HG03139 (cell line): Measurements from ENCODE around the gene FKBP4.

Experiments used
- ATAC-seq: cut with Tn5 transposase; IDR thresholded peaks from one replicate; pipeline ENCODE4 v1.9.1; 2021; ENCODE audit not compliant: unreplicated experiment

FKBP4 gene

DNA sequence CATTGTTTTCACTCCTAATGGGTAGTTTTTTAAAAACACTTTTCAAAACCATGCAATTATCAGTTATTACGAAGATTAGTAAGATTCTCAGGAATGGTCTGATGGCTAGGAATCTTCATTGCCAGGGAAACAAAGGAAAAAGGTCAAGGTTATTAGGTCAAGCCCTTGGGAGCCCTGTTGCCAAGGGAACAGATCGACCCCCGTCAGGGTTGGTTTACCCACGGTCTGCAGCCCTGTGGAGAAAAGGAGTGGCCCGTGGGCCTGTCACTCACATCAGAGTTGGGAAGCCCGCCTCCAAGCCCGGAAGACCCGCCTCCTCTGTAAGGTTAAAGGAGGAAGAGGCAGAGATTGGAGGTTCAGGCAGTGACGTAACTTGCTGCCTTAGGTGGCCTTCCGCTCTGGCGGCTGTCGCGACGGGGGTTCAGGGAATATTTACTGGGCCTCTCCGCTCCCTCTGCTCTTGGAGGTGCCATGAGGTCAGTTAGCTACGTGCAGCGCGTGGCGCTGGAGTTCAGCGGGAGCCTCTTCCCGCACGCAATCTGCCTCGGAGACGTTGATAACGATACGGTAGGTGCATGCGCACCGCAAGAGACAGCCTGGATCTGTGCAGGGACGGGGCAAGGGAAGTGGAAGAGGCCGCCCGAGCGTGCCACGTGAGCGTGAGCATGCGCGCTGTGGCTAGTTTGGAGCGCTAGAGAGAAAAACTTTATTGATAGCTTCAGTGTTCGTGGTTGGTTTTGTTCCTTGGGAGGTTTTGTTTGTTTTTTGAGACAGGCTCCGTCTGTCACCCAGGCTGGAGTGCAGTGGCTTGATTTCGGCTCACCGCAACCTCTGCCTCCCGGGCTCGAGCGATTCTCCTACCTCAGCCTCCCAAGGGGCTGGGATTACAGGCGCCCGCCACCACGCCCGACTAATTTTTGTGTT lies 17.8 kb downstream of the FKBP4 start, which contains the start of gene ITFG2:
Gene ITFG2, plus strand, starts transcription at position 379 of the 924 bp plus-strand sequence. Its CDS starts 93 bp downstream, at position 472.
- peak; percentile 95 for ATAC-seq

DNA sequence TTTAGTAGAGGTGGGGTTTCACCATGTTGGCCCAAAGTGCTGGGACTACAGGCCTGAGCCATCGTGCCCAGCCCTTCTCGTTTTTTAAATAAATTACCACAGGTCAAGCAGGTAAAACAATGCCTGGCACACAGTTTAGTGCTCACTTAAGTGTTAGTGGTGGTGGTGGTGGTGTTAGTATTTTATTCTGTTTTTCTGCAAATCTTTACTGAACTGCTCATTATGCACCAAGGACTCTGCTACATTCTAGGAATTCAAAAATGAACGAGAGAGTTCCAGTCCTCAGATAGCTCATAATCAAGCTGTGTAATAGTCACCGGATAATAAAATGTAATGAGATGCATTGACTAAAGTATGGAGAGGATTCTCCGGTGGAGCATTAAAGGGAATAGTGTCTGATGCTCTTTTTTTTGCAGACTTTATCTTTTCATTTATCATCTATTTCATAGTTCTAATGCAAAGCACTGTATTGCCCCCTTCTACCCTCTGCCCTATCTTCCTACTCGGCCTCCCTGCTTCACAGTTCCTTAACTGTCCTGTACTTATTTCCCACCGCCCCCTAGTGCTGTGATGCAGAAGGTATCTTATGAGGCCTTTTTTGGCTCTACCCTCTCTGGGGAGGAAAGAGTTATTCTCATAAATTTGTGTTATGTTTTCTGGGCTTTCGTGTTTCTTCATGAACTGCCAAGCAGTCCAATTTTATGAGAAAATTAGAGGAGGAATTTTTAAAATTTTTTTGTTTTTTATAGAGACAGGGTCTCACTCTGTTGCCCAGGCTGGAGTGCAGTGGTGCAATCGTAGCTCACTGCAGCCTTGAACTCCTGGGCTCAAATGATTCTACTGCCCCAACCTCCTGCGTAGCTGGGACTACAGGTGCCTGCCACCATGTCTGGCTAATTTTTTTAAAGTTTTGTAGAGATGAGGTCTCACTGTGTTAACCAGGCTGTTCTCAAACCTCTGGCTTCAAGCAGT lies 18.7 kb downstream of the FKBP4 start:
- no peak for ATAC-seq

DNA sequence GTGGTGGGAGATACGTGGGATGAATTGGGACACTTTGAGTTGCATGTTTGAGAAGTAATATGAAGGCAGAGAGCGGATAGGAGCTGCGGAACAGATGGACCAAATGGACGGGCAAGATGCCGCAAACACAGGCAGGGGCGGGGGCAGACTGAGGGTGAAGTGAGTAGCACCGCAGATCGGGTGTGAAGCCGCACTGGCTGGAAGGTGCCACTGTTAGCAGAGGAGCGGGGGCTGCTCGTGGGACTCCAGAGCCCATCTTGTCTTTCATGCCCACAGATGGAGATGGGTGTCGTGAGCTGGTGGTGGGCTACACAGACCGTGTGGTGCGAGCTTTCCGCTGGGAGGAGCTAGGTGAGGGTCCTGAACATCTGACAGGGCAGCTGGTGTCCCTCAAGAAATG lies 25.0 kb downstream of the FKBP4 start:
- no peak for ATAC-seq

DNA sequence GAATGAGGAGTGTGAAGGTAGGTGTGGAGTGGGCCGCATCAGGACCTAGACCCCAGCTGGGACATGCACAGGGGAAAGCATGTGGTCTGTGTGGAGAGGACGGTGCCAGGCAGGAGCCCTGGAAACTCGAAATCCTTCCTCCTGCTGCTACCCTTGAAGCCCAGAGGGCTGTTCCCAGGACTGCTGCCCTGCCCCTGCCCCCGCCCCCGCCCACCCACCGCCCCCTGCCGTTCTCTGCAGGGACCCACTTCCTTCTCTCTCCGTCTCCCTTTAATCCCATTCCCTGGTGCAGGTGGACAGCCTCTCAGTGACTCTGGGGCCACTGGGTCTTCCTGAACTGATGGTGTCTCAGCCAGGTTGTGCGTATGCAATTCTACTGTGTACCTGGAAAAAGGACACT lies 25.7 kb downstream of the FKBP4 start:
- no peak for ATAC-seq

DNA sequence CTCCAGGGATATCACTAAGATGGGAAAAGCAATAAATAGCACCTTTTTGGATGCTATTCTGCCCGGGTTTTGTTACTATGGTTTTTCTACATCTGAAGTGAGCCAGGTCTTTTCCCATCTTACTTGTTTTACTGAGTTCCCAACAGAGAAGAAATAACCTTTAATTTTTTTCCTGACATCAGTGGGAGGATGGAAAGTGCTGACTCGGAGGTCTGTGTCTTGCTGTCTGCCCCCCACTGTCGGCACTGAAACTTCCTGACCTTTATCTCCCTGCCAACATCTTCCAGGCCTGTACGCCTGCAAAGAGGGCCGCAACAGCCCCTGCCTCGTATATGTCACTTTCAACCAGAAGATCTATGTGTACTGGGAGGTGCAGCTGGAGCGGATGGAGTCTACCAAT lies 28.7 kb downstream of the FKBP4 start:
- no peak for ATAC-seq

DNA sequence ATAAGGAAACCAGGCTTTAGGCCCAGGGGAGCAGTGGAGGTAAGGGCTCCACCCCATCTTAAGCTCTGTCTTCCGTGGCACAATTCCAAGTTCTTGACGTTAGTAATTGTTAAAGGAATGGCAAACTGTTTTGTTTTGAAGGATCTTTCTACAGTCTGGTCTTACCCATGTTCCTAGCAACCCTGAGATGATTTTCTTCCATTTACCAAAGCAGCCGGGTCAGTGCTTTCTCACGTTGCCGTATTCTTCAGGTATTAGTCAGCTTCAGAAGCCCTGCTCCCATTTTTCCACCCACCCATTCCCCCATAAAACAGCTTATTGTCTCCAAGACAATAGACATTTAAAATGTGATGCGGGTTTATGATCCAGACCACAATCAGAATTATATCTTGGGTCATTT lies 29.8 kb downstream of the FKBP4 start:
- ATAC-seq, result no peak

DNA sequence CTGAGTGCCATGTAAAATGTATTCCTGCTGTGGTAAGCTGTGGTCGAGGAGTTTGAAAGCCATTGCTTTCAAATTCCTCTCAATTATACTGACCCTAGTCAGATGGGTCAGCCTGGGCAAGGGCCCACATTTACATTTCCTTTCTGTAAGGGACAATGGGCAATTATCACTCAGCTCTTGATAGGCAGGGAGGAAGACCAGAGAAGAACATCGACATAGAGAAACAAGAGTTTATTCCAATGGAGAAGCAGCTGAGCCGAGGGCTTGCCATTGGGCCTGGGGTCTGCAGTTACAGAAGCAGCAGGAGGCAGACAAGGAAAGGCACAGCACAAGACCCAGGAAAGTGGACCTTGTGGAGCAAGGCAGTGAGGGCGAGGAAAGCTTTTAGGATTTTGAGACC lies 30.4 kb downstream of the FKBP4 start:
- no peak for ATAC-seq

DNA sequence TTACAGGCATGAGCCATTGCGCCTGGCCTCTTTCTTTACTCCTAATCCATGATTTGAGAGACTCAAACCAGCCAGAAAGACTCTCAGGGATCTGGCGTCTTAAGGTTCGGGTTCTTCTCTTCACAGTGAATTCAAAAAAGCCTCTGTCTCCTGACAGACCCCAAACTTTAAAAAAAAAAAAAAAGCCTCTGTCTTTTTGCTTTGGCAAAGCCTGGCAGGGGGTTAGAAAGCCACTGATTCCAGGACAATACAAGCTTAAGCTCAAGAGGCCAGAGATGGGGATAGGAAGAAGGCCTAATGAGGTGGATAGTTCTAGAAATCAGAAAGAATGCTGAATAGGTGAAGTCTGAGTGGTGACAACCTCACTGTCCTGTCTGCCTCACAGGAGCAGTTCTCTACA lies 31.3 kb downstream of the FKBP4 start:
- no peak for ATAC-seq

DNA sequence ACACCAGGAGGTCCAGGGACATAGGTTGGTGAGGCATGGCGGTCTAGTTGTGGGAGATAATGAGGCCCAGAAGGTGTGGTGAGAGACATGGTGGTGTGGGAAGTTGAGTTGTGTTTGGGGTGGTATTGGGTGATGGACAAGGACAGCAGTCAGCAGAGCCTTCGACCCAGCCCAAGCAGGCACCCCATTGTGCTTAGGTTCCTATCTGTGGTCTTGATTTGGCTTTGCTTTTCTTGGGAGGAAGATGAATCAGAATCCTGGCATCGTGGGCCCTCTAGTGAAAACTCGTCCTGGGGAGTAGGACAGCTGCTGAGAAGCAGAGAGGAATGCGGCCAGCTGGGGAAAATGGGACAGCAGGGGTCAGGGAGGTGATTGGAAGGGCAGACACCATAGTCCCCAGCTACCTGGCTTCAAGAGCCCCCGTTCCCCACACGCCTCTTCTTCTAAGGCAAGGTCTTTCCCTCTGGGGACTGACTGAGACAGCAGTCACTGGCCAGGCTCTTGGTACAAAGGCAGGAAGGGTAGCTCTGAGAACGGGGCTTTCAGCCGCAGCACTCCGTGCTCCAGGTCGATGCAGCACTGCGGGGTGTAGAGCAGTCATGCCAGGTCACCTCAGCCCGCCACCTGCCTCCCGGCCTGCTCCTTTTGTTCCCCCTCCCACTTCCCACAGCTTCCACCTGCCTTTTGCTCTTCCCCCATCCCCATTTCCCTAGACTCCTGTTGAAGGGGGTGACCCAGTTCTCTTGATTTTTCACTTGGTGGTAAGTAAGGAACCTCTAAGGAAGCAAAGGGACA lies 32.1 kb downstream of the FKBP4 start:
- no peak for ATAC-seq

DNA sequence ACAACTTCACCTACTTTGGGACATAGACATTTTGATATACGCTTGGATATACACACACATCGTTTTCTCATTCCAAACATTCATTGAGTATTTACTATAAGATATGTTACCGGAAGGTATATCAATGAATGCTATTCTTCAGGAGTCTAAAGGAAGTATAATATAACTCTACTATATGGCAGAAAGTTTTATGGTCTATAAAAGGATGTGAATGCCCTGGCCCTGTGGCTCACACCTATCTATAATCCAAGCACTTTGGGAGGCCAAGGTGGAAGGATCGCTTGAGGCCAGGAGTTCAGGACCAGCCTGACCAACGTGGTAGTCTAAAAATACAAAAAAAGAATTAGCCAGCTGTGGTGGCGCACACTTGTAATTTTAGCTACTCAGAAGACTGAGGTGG lies 34.5 kb downstream of the FKBP4 start:
- no peak for ATAC-seq

DNA sequence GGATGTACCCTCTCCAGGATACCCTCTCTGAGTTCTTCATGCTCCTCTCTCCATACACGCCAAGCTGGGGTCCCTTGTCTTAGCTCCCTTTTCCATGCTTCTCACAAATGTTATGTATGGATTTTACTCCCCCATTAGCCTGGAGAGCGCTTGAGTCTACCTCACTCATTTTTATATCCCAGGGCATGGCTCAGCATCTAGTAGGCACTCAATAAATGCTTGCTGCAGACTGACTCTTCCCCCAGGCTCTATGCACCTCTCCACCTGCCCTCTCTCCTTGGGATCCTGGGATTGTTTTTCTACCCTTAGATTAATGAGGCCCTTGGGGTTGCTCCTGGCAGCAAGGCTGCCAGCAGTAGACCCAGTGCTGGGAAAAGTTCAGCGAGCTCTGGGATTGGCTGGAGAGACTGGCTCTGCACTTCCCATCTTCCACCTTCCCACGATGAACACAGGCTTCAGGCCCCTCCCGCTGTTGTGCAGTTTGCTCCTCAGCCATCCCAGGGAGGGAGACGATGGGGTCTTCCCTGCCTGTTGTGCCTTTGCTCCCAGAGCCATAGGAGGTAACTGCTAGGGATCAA lies 37.9 kb downstream of the FKBP4 start:
- no peak for ATAC-seq

DNA sequence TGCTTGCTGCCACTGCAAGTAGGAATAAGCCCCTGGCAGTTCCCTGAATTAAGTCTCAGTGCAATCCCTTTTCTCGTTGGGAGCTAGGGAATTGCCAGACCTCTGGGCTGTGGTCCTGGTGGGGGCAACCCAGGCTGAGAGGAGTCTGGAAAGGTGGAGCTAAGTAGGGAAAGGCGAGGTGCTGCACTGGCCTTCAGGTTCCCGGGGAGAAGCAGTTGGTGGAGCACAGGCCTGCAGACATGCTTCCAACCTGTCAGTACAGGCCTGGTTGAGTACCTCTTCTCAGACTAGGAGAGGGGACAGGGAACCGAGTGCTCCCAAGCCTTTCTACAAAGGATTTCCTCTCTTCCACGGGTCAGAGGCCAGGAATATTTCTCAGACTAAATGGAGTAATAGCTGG lies 38.6 kb downstream of the FKBP4 start:
- ATAC-seq, result no peak

DNA sequence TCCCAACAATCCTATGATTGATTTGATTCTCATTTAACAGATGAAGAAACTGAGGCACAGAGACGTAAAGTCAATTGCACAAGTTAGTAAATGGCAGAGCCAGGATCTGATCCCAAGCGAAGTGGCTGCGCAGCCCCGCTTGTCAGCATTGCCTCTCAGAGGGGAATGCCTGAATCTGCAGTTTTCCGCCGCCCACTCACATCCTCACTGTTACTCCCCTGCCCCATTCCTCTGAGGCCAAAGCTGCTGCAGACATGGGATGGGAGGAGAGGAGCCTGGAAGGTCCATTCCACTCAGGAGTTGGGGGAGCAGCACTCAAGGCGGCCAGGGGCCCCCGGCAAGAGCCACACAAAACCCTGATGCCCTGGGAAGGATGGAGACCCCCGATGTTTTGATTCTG lies 39.0 kb downstream of the FKBP4 start:
- no peak for ATAC-seq

DNA sequence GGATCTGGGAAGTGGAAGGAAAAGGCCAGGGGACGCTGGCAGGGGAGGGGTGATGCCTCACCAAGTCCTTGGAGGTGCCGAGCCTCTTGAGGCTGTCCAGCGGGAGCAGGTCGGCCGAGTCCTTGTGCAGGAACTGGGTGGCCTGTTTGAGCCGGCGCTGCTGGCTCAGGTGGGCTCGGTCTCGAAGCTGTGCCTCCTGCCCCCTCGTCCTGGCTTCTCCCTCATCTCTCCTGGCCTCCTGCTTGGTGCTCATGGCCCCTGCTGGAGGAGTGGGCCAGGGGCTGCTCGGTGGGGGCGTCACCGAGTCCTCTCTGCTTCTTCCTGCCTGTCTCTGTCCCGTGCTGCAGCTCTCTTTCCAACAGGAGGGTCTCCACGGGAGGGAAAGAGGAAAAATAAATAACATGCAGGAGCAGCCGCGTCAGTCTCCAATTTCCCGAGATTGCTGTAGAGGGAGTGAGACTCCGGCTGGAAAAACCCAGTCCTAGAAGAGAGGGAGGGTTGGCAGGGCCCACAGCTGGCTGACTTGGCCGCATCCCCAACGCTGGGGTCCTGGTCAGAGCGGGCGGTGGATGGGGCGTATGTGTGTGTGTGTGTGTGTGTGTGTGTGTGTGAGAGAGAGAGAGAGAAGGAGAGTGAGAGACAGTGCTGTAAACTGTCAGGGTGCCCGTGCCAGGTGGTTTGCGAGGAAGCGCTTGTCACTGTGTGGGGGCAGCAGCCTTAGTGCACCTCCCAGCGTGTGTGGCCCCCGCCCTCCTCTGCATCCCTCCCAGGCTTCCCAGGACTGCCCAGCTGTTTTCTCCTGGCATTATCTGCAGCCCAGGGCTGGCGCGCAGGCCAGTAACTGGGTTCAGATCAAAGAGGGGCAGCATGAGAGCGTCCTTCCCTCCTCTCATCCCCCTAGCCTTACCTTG lies 40.1 kb downstream of the FKBP4 start, which contains the start of gene NRIP2:
Gene NRIP2, minus strand, starts transcription at position 455 of the 911 bp plus-strand sequence. Its CDS starts 52 bp downstream, at position 403.
- no peak for ATAC-seq

DNA sequence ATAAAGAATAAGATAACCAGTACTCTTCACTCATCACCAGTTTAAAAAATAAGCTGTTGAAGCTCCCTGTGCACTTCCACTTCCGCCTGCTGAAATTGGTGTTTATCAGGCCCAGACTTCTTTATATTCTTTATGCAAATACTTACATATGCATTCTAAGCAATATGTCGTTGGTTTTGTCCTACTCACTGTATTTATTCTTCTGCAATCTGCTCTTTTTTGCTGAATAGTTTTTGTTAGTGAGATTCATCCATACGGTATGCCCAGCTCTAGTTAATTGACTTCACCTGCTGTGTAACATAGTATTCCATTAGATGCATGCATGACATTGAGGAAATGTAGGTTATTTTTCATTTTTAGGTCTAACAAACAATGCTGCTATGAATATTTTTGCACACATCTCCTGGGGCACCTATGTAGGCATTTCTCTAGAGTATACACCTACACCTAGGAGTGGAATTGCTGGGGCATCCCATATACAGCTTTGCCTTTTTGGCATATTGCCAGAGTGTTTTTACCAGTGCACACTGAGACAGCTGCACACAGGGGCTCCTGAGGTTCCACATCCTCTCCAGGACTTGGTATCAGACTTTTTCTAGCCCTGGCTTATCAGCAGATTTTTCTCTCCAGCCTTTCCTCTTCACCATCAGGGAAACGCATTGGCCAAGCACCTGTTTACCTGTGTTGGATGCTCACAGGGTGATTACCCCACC lies 41.1 kb downstream of the FKBP4 start:
- ATAC-seq, result no peak

DNA sequence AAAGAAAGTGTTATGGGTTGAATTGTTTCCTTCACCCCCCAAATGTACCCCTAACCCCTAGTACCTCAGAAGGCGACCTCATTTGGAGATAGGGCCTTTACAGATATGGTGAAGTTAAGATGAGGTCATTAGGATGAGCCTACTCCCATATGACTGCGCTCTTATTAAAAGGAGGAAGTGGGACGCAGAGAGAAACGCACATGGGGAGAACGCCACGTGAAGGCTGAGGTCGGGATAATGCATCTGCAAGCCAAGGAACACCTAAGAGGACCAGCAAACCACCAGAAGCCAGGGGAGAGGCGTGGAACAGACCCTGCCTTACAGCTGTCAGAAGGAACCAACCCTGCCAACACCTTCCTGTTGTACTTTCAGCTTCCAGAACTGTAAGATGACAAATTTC lies 41.8 kb downstream of the FKBP4 start:
- no peak for ATAC-seq

DNA sequence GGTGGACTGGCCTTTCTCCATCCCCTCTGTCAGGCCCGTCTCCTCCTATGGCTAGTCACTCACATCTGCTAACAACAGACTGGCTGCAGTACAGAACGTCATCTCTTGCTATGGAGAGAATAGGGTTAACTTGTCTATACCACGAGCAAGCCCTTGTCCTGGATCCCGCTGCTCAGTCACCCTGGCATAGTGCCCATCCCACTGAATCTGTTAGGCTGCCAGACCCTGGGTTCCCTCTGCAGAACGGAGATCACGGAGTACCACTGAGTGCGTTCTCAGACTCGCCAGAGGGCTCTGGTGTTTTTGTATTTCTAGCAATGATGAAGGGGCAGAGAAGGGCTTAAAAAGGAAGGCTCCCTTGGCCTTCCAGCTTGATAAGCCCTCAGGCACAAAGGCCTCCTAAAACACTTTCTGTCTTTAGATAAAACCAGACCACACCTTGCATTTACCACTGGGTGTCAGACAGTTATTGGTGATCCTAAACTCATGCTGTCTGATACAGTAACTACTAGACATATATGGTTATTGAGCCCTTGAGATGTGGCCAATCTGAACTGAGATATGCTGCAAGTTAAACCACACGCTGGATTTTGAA lies 46.4 kb downstream of the FKBP4 start:
- ATAC-seq, result no peak

DNA sequence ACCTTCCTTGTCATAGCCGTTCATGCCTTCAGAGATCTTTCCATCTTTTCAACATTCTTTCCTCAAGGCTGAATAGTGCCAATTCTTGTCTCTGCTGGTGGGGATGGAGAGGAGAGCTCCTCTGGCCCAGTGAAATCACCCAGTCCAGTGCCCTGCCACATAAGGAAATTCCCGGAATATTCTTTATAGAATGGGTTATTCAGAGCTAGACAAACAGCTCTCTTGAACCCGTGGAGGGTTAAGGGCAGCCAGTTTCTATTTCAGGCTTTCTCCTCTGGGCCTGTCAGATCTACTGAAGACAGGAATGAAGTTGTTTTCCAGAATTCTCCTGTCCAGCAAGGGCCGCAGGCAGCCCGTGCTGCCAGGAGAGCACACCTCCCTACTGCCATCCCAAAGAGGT lies 48.2 kb downstream of the FKBP4 start:
- ATAC-seq, result no peak
